Gastrocnemius medialis (tissue), 4 donors: ENCODE results near the gene RGSL1. TPM values are rescaled to one million over a fixed set of nuclear protein-coding genes. Genes with fewer than 3 reads are reported as not detected.

Experiments used
- ATAC-seq, 2 donors: fragments of 150-250 bp; one replicate each; pipeline ENCODE4 v1.9.1; 2016
- DNase-seq, 2 donors: peaks; one replicate each; pipeline ENCODE4 v3.0.0-alpha.2; 2019
- H3K27ac ChIP-seq, 4 donors: fragments of 200-600 bp; sonication (generic); 1 replicate in 1 of 4; 2 replicates in 3 of 4; pipeline ENCODE4 v1.5.1; 2016 to 2018; ENCODE audit warnings: mild to moderate bottlenecking in 2 of 4, moderate library complexity in 1 of 4
- H3K27me3 ChIP-seq, 3 donors: fragments of 200-600 bp; sonication (generic) in 2 of 3; 1 replicate in 1 of 3; 2 replicates in 2 of 3; pipeline versions ENCODE4 v1.5.1 to v1.6.0; 2016 to 2019; ENCODE audit warnings: mild to moderate bottlenecking in 1 of 3, moderate library complexity in 1 of 3
- H3K36me3 ChIP-seq, 2 donors: fragments of 200-600 bp; sonication (generic) in 1 of 2; one replicate each; pipeline ENCODE4 v1.5.1; 2017 to 2018
- H3K4me1 ChIP-seq, 2 donors: fragments of 200-600 bp; sonication (generic) in 1 of 2; one replicate each; pipeline ENCODE4 v1.5.1; 2016 to 2017; ENCODE audit warnings: mild to moderate bottlenecking in 2 of 2
- H3K4me3 ChIP-seq, 4 donors: fragments of 200-600 bp; sonication (generic) in 3 of 4; 1 replicate in 1 of 4; 2 replicates in 3 of 4; pipeline ENCODE4 v1.5.1; 2016 to 2019; ENCODE audit warnings: mild to moderate bottlenecking in 2 of 4
- H3K9me3 ChIP-seq, 3 donors: fragments of 200-600 bp; sonication (generic) in 2 of 3; 1 replicate in 1 of 3; 2 replicates in 2 of 3; pipeline ENCODE4 v1.5.1; 2016 to 2019
- POLR2A ChIP-seq, 2 donors: fragments of 450-650 bp; IDR thresholded peaks; one replicate each; pipeline ENCODE4 v1.6.1; 2017; ENCODE audit warnings: antibody characterized with exemption in 2 of 2, mild to moderate bottlenecking in 2 of 2, moderate library complexity in 2 of 2
- in situ Hi-C, 4 donors: fragments of 200-750 bp; cut with MboI; loops; one replicate each; pipeline versions ENCODE4 v1.15.0 to v1.8.0; 2017; ENCODE audit warnings: low sequenced_read_pairs in 4 of 4
- intact Hi-C: fragments of 100-400 bp; cut with DNase I; formaldehyde crosslinking; loops from one replicate; pipeline ENCODE4 v1.15.1; 2023; ENCODE audit warnings: low total_unique reads
- total RNA-seq, 4 donors: library from RNA; depleted of rRNA; stranded (reverse); fragments of >200 nt; gene quantifications; one replicate each; pipeline versions ENCODE4 v1.1.0 to v1.2.3, GENCODE V29; 2016
- TF ChIP-seq, protein P1 (sequence below), 5 experiments: fragments of 450-650 bp in 3 of 5; fragments of 200-600 bp in 2 of 5; sonication (generic) in 2 of 5; IDR thresholded peaks in 4 of 5; conservative IDR thresholded peaks in 1 of 5; 1 replicate in 4 of 5; 2 replicates in 1 of 5; pipeline ENCODE4 v1.5.1; 2016 to 2019; ENCODE audit warnings: antibody characterized with exemption in 5 of 5, mild to moderate bottlenecking in 3 of 5, moderate library complexity in 3 of 5

Gene RGSL1
- total RNA-seq, 4 donors from 2014 or later, result not detected

DNA sequence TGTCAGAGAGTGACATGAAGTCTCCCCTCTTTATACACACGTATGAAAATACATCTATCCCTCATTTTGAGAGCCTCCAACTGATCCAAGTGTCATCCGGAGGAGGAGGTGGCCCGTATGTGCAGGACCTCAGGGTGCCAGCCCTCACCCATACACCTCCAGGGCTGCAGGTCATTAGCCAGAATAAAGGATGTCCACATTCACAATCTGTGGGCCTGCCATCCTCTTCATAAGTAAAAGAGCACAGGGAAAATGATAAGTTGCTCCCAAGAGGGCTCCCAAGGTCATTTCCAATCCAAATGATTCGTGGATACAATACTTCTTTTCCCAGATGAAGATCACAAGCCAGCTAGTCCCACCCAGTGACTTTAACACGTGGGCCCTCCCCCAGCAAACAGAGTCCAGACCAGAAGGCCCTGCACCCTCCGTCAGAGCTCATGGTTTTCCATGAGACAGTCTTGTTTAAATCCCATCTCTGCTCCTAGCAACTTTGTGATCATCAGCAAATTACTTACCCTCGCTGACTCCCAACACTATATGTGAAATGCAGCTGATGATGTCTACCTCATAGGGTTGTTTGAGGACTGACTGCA, 110.5 kb downstream of the RGSL1 start:
- Histone ChIP-seq H3K27ac (no peak overlapping the region), H3K4me3 (no peak overlapping the region), H3K4me1 (no peaks in the 10 kb centered on the region), H3K36me3 (no peaks in the 10 kb centered on the region), H3K27me3 (no peaks in the 10 kb centered on the region), H3K9me3 (no peaks in the 10 kb centered on the region)
- no peak for ATAC-seq
- TF ChIP-seq, protein P1, sequence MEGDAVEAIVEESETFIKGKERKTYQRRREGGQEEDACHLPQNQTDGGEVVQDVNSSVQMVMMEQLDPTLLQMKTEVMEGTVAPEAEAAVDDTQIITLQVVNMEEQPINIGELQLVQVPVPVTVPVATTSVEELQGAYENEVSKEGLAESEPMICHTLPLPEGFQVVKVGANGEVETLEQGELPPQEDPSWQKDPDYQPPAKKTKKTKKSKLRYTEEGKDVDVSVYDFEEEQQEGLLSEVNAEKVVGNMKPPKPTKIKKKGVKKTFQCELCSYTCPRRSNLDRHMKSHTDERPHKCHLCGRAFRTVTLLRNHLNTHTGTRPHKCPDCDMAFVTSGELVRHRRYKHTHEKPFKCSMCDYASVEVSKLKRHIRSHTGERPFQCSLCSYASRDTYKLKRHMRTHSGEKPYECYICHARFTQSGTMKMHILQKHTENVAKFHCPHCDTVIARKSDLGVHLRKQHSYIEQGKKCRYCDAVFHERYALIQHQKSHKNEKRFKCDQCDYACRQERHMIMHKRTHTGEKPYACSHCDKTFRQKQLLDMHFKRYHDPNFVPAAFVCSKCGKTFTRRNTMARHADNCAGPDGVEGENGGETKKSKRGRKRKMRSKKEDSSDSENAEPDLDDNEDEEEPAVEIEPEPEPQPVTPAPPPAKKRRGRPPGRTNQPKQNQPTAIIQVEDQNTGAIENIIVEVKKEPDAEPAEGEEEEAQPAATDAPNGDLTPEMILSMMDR (IDR thresholded peaks at IDR 0.05 in 4 of 5, conservative IDR thresholded peaks at IDR 0.05 in 1 of 5), result no peak
- TF ChIP-seq POLR2A (IDR thresholded peaks at IDR 0.05), result no peak
- DNase-seq, result no peak
- intact Hi-C loops (no loop called here), in situ Hi-C loops (no loop called here)

DNA sequence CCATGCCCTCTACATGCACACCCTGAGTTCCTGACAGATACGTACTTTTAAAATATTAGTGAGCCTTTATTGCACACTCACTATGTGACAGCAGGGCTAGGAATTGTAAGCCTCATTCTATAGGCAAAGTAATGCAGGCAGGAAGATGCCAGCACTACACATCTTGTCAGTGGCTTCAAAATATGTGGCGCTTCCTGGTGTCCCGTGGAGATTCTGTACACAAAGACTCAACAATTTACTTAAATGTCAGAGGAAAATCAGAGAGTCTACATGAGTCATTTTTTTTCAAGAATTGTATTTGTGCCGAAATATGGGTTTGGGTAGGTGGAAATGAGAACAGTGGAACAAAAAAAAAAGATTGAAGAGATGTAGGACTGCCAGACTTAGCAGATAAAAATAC, 111.5 kb downstream of the RGSL1 start:
- TF ChIP-seq, protein P1 (IDR thresholded peaks at IDR 0.05 in 4 of 5, conservative IDR thresholded peaks at IDR 0.05 in 1 of 5), result no peak
- TF ChIP-seq POLR2A (IDR thresholded peaks at IDR 0.05), result no peak
- H3K9me3 ChIP-seq, result no peaks in the 10 kb centered on the region
- no peaks in the 10 kb centered on the region for H3K4me1 ChIP-seq
- no peaks in the 10 kb centered on the region for H3K36me3 ChIP-seq
- ATAC-seq (no peak), DNase-seq (no peak)
- no peaks in the 10 kb centered on the region for H3K27me3 ChIP-seq
- no peak overlapping the region for H3K4me3 ChIP-seq
- intact Hi-C loops (no loop called here), in situ Hi-C loops (no loop called here)
- H3K27ac ChIP-seq, result no peak overlapping the region

DNA sequence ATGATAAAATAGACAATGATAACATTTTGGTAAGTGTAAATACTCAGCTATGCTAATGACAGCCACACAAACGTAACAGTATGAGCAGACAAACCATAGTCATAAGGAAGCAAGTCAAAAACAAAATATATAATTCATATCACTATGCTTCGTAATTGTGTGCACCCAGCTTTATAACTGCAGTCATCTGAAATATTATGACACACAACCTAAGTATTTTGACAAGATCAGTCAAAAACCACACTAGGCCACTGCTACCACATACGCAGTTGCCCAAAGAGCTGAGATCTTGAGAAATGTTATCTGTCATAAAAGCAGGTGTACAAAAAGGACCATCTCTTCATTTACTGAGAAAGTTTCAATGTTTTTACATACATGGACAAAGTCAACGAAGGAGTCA, 113.1 kb downstream of the RGSL1 start:
- ATAC-seq, result no peak
- in situ Hi-C loops, result no loop called here
- H3K36me3 ChIP-seq, result no peaks in the 10 kb centered on the region
- no peak for TF ChIP-seq POLR2A (IDR thresholded peaks at IDR 0.05)
- TF ChIP-seq, protein P1 (IDR thresholded peaks at IDR 0.05 in 4 of 5, conservative IDR thresholded peaks at IDR 0.05 in 1 of 5), result no peak
- no peak overlapping the region for H3K27ac ChIP-seq
- H3K9me3 ChIP-seq, result no peaks in the 10 kb centered on the region
- no peak overlapping the region for H3K4me3 ChIP-seq
- intact Hi-C loops, result no loop called here
- no peaks in the 10 kb centered on the region for H3K27me3 ChIP-seq
- H3K4me1 ChIP-seq, result no peaks in the 10 kb centered on the region
- DNase-seq, result no peak

DNA sequence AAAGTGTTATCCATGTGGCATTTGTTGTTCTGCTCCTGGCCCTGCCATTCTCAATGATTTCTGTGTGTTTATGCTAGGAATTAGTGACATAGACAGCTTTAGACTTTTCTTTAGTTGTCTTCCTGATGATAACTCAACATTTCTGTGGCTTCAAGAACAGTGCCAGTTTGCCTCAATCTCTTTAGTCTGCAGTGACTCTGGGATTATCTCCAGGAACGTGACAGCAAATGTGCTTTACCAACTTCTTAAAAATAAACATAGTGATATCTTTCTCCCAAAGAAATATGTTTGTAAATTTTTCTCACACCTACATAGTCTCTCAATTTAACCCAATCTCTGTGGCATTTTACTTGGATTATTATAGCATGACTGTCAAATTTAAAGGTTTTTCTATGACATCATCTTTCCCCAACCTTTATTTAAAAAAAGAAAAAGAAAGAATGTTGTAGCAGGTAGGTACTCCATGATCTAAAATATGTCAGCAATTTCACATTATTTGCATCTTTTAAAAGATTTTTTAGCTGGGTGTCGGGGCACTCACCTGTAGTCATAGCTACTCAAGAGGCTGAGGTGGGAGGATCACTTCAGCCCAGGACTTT, 114.6 kb downstream of the RGSL1 start:
- H3K4me1 ChIP-seq, result no peaks in the 10 kb centered on the region
- H3K27me3 ChIP-seq, result no peaks in the 10 kb centered on the region
- no peak overlapping the region for H3K27ac ChIP-seq
- no peak overlapping the region for H3K4me3 ChIP-seq
- H3K9me3 ChIP-seq, result no peaks in the 10 kb centered on the region
- H3K36me3 ChIP-seq, result no peaks in the 10 kb centered on the region
- no peak for TF ChIP-seq POLR2A (IDR thresholded peaks at IDR 0.05)
- TF ChIP-seq, protein P1 (IDR thresholded peaks at IDR 0.05 in 4 of 5, conservative IDR thresholded peaks at IDR 0.05 in 1 of 5), result no peak
- ATAC-seq, result no peak
- in situ Hi-C loops (no loop called here), intact Hi-C loops (no loop called here)
- DNase-seq, result no peak

DNA sequence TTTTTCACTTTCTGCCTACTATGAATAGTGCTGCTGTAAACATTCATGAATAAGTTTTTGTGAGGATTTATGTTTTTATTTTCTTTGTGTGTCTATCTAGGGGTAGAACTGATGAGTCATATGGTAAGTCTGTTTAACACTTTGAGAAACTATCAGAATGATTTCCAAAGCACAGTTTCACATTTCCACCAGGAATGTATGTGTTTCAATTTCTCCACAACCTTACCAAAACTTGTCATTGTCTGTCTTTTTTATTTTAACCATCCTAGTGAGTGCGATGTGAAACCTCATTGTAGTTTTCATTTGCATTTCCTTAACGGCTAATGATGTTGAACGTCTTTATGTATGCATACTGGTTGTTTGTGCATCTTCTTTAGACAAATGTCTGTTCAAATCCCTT, 115.6 kb downstream of the RGSL1 start:
- in situ Hi-C loops, result no loop called here
- TF ChIP-seq, protein P1 (IDR thresholded peaks at IDR 0.05 in 4 of 5, conservative IDR thresholded peaks at IDR 0.05 in 1 of 5), result no peak
- TF ChIP-seq POLR2A (IDR thresholded peaks at IDR 0.05), result no peak

More for the DNA sequence above, 115.6 kb downstream of the RGSL1 start:
- Histone ChIP-seq H3K4me1 (no peaks in the 10 kb centered on the region), H3K9me3 (no peaks in the 10 kb centered on the region), H3K27me3 (no peaks in the 10 kb centered on the region), H3K27ac (no peak overlapping the region), H3K36me3 (no peaks in the 10 kb centered on the region), H3K4me3 (no peak overlapping the region)
- intact Hi-C loops, result no loop called here
- ATAC-seq (no peak), DNase-seq (no peak)
